Stimulated activated CD4-positive, alpha-beta T cell treated with anti-CD3 and anti-CD28 coated beads, Interleukin-15, amount 100 ng/mL, for 24 hours (primary cell): ENCODE measurements around the gene MCM3AP.
"Not testable (repeated sequence)": the region's sequence is repeated elsewhere in the genome, so short reads cannot be mapped to it uniquely, and the experiment has no call there.

Experiments
- DNase-seq: peaks from one replicate; pipeline ENCODE4 v3.0.0-alpha.2; 2020

Gene MCM3AP

GRCh38 chr21:46310260-46310659 lies 24.8 kb upstream of the MCM3AP start:
- not testable (repeated sequence) for DNase-seq

GRCh38 chr21:46308431-46308830 lies 23.0 kb upstream of the MCM3AP start:
- no peak for DNase-seq

GRCh38 chr21:46307625-46308024 lies 22.2 kb upstream of the MCM3AP start:
- DNase-seq, result no peak

- no peak for DNase-seq
Measured at GRCh38 chr21:46304955-46305354, 19.5 kb upstream of the MCM3AP start.

GRCh38 chr21:46304437-46304836 lies 19.0 kb upstream of the MCM3AP start:
- no peak for DNase-seq

GRCh38 chr21:46301759-46302158 lies 16.3 kb upstream of the MCM3AP start:
- DNase-seq, result no peak

GRCh38 chr21:46299167-46299566 lies 13.8 kb upstream of the MCM3AP start:
- no peak for DNase-seq

- no peak for DNase-seq
Measured at GRCh38 chr21:46297338-46298271, 12.2 kb upstream of the MCM3AP start.

GRCh38 chr21:46295996-46296752 lies 10.8 kb upstream of the MCM3AP start:
- DNase-seq, result peak; percentile 77

- no peak for DNase-seq
Measured at GRCh38 chr21:46295177-46295770, 9.9 kb upstream of the MCM3AP start.

GRCh38 chr21:46294647-46295176 lies 9.3 kb upstream of the MCM3AP start:
- no peak for DNase-seq

GRCh38 chr21:46291561-46291960 lies 6.2 kb upstream of the MCM3AP start:
- no peak for DNase-seq

GRCh38 chr21:46289655-46290179 lies 4.3 kb upstream of the MCM3AP start:
- DNase-seq, result no peak

GRCh38 chr21:46287541-46287940 lies 2.1 kb upstream of the MCM3AP start:
- DNase-seq, result no peak

GRCh38 chr21:46286648-46287002 lies 1.2 kb upstream of the MCM3AP start:
- no peak for DNase-seq

- DNase-seq, result peak; percentile 93
Measured at GRCh38 chr21:46285761-46286647, 593 bp upstream of the MCM3AP start, which contains the start of gene YBEY. TSS of gene YBEY (plus strand) at chr21:46286342. CDS start at chr21:46286914, 572 bp downstream.

- no peak for DNase-seq
Measured at GRCh38 chr21:46284733-46285132, 678 bp downstream of the MCM3AP start.

- DNase-seq, result no peak
Measured at GRCh38 chr21:46284077-46284644, 1.2 kb downstream of the MCM3AP start.

GRCh38 chr21:46274797-46275390 lies 10.5 kb downstream of the MCM3AP start:
- DNase-seq, result no peak

- no peak for DNase-seq
Measured at GRCh38 chr21:46273341-46273740, 12.1 kb downstream of the MCM3AP start.

- no peak for DNase-seq
Measured at GRCh38 chr21:46269466-46269865, 15.9 kb downstream of the MCM3AP start.
